Activated CD4-positive, alpha-beta T cell treated with anti-CD3 and anti-CD28 coated beads for 4 hours (primary cell): ENCODE data around the gene SALL4.
A peak's percentile ranks its signal among the peaks of the same experiment; 100 is the strongest.
"Not testable (repeated sequence)": the region's sequence is repeated elsewhere in the genome, so short reads cannot be mapped to it uniquely, and the experiment has no call there.

Source experiments
- DNase-seq, 2 donors: peaks; one replicate each; pipeline ENCODE4 v3.0.0-alpha.2; 2020

The SALL4 gene

GRCh38 chr20:51801122-51801822, 1.0 kb downstream of the SALL4 start:
- no peak for DNase-seq

- no peak for DNase-seq
Observed at GRCh38 chr20:51800872-51801121, 1.5 kb downstream of the SALL4 start.

GRCh38 chr20:51800060-51800871, 2.1 kb downstream of the SALL4 start:
- DNase-seq = peak; percentile 33 to 45

GRCh38 chr20:51799401-51799860, 2.9 kb downstream of the SALL4 start:
- no peak for DNase-seq

GRCh38 chr20:51797357-51798025, 4.8 kb downstream of the SALL4 start:
- DNase-seq = no peak

GRCh38 chr20:51796340-51796739, 6.0 kb downstream of the SALL4 start:
- no peak for DNase-seq

- DNase-seq = no peak
Observed at GRCh38 chr20:51792960-51793359, 9.4 kb downstream of the SALL4 start.

- DNase-seq = no peak
Observed at GRCh38 chr20:51791626-51792025, 10.7 kb downstream of the SALL4 start.

GRCh38 chr20:51790256-51790655, 12.1 kb downstream of the SALL4 start:
- no peak for DNase-seq

GRCh38 chr20:51789434-51789833, 12.9 kb downstream of the SALL4 start:
- no peak for DNase-seq

GRCh38 chr20:51788822-51789221, 13.5 kb downstream of the SALL4 start:
- DNase-seq = no peak

- no peak for DNase-seq
Observed at GRCh38 chr20:51784299-51784698, 18.0 kb downstream of the SALL4 start.

GRCh38 chr20:51778229-51778759, 24.0 kb downstream of the SALL4 start:
- DNase-seq = not testable (repeated sequence)

- no peak for DNase-seq
Observed at GRCh38 chr20:51775241-51775640, 27.1 kb downstream of the SALL4 start.

GRCh38 chr20:51772236-51772635, 30.1 kb downstream of the SALL4 start:
- DNase-seq = no peak

GRCh38 chr20:51769976-51770615, 32.2 kb downstream of the SALL4 start:
- no peak for DNase-seq

- no peak for DNase-seq
Observed at GRCh38 chr20:51768759-51769517, 33.4 kb downstream of the SALL4 start.

- DNase-seq = no peak
Observed at GRCh38 chr20:51767867-51768758, 34.2 kb downstream of the SALL4 start, which contains the start of gene ATP9A. ATP9A (minus strand) TSS chr20:51768390; CDS start chr20:51768369, 21 bp downstream.

GRCh38 chr20:51766994-51767866, 35.1 kb downstream of the SALL4 start:
- peak; percentile 16 to 32 for DNase-seq

- DNase-seq = not testable (repeated sequence)
Observed at GRCh38 chr20:51765381-51765780, 36.9 kb downstream of the SALL4 start.
